Endothelial cell of umbilical vein (primary cell): ENCODE measurements around the gene HSD3B7. TPM values are rescaled to one million over a fixed set of nuclear protein-coding genes. Genes with fewer than 3 reads are reported as not detected.
A peak's percentile ranks its signal among the peaks of the same experiment; 100 is the strongest.

Experiments used
- BruUV-seq: library from RNA; stranded (reverse); fragments of 400-500 nt; replicated peaks from 2 replicates; lab custom pipeline; 2021; lab: Mats Ljungman, UMichigan
- CTCF ChIA-PET: fragments of 300-600, 350-600 bp; sonication (Branson Sonifier 250); formaldehyde crosslinking; loops from one replicate; lab custom pipeline; 2021; ENCODE audit warnings: antibody characterized with exemption, inconsistent platforms; lab: Charles Lee
- POLR2A ChIA-PET: fragments of 300-600, 350-600 bp; sonication (Branson Sonifier 250); formaldehyde crosslinking; loops from one replicate; lab custom pipeline; 2021; ENCODE audit warnings: antibody characterized with exemption, inconsistent platforms; lab: Charles Lee
- DNase-seq: peaks from one replicate; pipeline ENCODE4 v3.0.0-alpha.2; 2011; ENCODE audit warnings: low read depth, low spot score
- FAIRE-seq: peaks from 2 replicates; lab custom pipeline; 2011; peaks lifted over from hg19 to GRCh38; lab: Jason Lieb, UNC
- H2AFZ ChIP-seq: 2 replicates; pipeline ENCODE4 v1.6.0; 2012; ENCODE audit warnings: low read depth, low read length, control low read depth, inconsistent platforms
- H3K27ac ChIP-seq: 2 replicates; pipeline ENCODE4 v1.5.1; 2011; ENCODE audit warnings: low read depth, mild to moderate bottlenecking, control low read depth, low read length, moderate library complexity; ENCODE audit not compliant: insufficient read depth
- H3K27me3 ChIP-seq, 2 experiments: 2 replicates each; pipeline versions ENCODE4 v1.6.0 to v1.6.1; 2011; ENCODE audit warnings: low read length in 2 of 2, mixed read lengths in 1 of 2; ENCODE audit not compliant: control insufficient read depth in 2 of 2, insufficient read depth in 2 of 2
- H3K36me3 ChIP-seq, 2 experiments: 2 replicates in 1 of 2; 3 replicates in 1 of 2; pipeline ENCODE4 v1.5.1; 2011; ENCODE audit warnings: low read length in 2 of 2, mild to moderate bottlenecking in 1 of 2, moderate library complexity in 1 of 2; ENCODE audit not compliant: control insufficient read depth in 2 of 2, insufficient read depth in 2 of 2; ENCODE audit errors: extremely low read depth in 1 of 2
- H3K4me1 ChIP-seq: 3 replicates; pipeline ENCODE4 v1.5.1; 2011; ENCODE audit warnings: mild to moderate bottlenecking, low read length; ENCODE audit not compliant: control insufficient read depth, insufficient read depth; ENCODE audit errors: extremely low read depth
- H3K4me2 ChIP-seq: 2 replicates; pipeline ENCODE4 v1.6.1; 2011; ENCODE audit warnings: low read length, control low read depth, mixed read lengths; ENCODE audit not compliant: insufficient read depth
- H3K4me3 ChIP-seq, 3 experiments: fragments of 200-600 bp in 1 of 3; sonication (generic), shearing (Covaris generic) in 1 of 3; replicated peaks in 1 of 3; 2 replicates each; pipeline ENCODE4 v1.5.1; 2011 to 2016; ENCODE audit warnings: control low read depth in 3 of 3, low read length in 3 of 3, mild to moderate bottlenecking in 2 of 3, inconsistent platforms in 1 of 3, low read depth in 1 of 3, moderate library complexity in 1 of 3; ENCODE audit not compliant: insufficient read depth in 1 of 3
- H3K79me2 ChIP-seq: 2 replicates; pipeline ENCODE4 v1.6.0; 2012; ENCODE audit warnings: low read length, inconsistent platforms; ENCODE audit not compliant: control insufficient read depth, insufficient read depth
- H3K9ac ChIP-seq: replicated peaks from 2 replicates; pipeline ENCODE3; 2011; ENCODE audit warnings: low read length, control low read depth; ENCODE audit not compliant: insufficient read depth; ENCODE audit errors: extremely low read depth
- H3K9me1 ChIP-seq: replicated peaks from 3 replicates; pipeline ENCODE4 v1.6.0; 2011; ENCODE audit warnings: mild to moderate bottlenecking, low read length; ENCODE audit not compliant: control insufficient read depth, insufficient read depth; ENCODE audit errors: extremely low read depth
- H3K9me3 ChIP-seq: replicated peaks from 2 replicates; pipeline ENCODE4 v1.5.1; 2012; ENCODE audit warnings: low read length, inconsistent platforms; ENCODE audit not compliant: control insufficient read depth, insufficient read depth
- H4K20me1 ChIP-seq: replicated peaks from 2 replicates; pipeline ENCODE3; 2011; ENCODE audit warnings: mild to moderate bottlenecking, low read length; ENCODE audit not compliant: control insufficient read depth, insufficient read depth; ENCODE audit errors: extremely low read depth
- CTCF ChIP-seq, 2 donors: IDR thresholded peaks; 1 replicate in 1 of 2; 2 replicates in 1 of 2; pipeline ENCODE4 v1.5.1; 2011; ENCODE audit warnings: low read length in 2 of 2, mild to moderate bottlenecking in 2 of 2, moderate library complexity in 2 of 2, control low read depth in 1 of 2, inconsistent platforms in 1 of 2, low read depth in 1 of 2; ENCODE audit not compliant: insufficient read depth in 1 of 2; ENCODE audit errors: extremely low read depth in 1 of 2
- EZH2 ChIP-seq: IDR thresholded peaks from 2 replicates; pipeline ENCODE4 v1.6.1; 2012; ENCODE audit warnings: borderline replicate concordance, low read depth, mild to moderate bottlenecking, moderate library complexity, low read length, inconsistent platforms; ENCODE audit not compliant: severe bottlenecking
- FOS ChIP-seq: IDR thresholded peaks from 2 replicates; pipeline ENCODE4 v1.6.1; 2011; ENCODE audit warnings: mild to moderate bottlenecking, low read length, moderate library complexity, borderline replicate concordance; ENCODE audit not compliant: insufficient read depth
- GATA2 ChIP-seq: IDR thresholded peaks from 2 replicates; pipeline ENCODE4 v1.7.0; 2011; ENCODE audit warnings: low read depth, mild to moderate bottlenecking, moderate library complexity, mixed read lengths, low read length; ENCODE audit not compliant: insufficient read length, insufficient read depth
- JUN ChIP-seq: IDR thresholded peaks from 2 replicates; pipeline ENCODE4 v1.6.1; 2011; ENCODE audit warnings: borderline replicate concordance, low read depth; ENCODE audit not compliant: insufficient read length, insufficient read depth
- MAX ChIP-seq: IDR thresholded peaks from 2 replicates; pipeline ENCODE4 v1.6.1; 2011; ENCODE audit not compliant: insufficient read depth, insufficient read length
- MYC ChIP-seq: IDR thresholded peaks from one replicate; pipeline ENCODE4 v1.6.1; 2011; ENCODE audit warnings: mild to moderate bottlenecking, low read depth, low read length
- POLR2A ChIP-seq: IDR thresholded peaks from 2 replicates; pipeline ENCODE4 v1.6.1; 2012; ENCODE audit warnings: low read depth, mild to moderate bottlenecking, control low read depth, low read length
- POLR2AphosphoS5 ChIP-seq: IDR thresholded peaks from 2 replicates; pipeline ENCODE4 v1.6.1; 2012; ENCODE audit warnings: low read depth, mild to moderate bottlenecking, control low read depth, low read length, moderate library complexity; ENCODE audit not compliant: insufficient read depth
- dilution Hi-C: fragments of 300-500 bp; cut with MboI; formaldehyde crosslinking; loops from one replicate; pipeline ENCODE4 v1.15.0; 2019; ENCODE audit warnings: low sequenced_read_pairs; ENCODE audit not compliant: extremely low pct_ligation_motif_present
- intact Hi-C: fragments of 100-400 bp; cut with micrococcal nuclease; formaldehyde crosslinking; loops from one replicate; pipeline ENCODE4 v1.10.0; 2022
- polyA plus RNA-seq, 4 experiments: library from polyadenylated mRNA; depleted of rRNA in 3 of 4; stranded (reverse) in 3 of 4; unstranded in 1 of 4; fragments of >200 nt; gene quantifications; 2 replicates each; pipeline versions ENCODE4 v1.2.1 to v1.2.3, GENCODE V29; 2011 to 2012; ENCODE audit warnings: missing spikeins in 1 of 4
- total RNA-seq: library from RNA; stranded (reverse); gene quantifications from 2 replicates; pipeline ENCODE4 v1.2.3, GENCODE V29; 2021

The HSD3B7 gene
- total and polyA plus RNA-seq, 2 donors (not counting 3 experiments of a cell fraction or from before 2014, with no cell fraction given): 3.5 to 4.8 TPM

DNA sequence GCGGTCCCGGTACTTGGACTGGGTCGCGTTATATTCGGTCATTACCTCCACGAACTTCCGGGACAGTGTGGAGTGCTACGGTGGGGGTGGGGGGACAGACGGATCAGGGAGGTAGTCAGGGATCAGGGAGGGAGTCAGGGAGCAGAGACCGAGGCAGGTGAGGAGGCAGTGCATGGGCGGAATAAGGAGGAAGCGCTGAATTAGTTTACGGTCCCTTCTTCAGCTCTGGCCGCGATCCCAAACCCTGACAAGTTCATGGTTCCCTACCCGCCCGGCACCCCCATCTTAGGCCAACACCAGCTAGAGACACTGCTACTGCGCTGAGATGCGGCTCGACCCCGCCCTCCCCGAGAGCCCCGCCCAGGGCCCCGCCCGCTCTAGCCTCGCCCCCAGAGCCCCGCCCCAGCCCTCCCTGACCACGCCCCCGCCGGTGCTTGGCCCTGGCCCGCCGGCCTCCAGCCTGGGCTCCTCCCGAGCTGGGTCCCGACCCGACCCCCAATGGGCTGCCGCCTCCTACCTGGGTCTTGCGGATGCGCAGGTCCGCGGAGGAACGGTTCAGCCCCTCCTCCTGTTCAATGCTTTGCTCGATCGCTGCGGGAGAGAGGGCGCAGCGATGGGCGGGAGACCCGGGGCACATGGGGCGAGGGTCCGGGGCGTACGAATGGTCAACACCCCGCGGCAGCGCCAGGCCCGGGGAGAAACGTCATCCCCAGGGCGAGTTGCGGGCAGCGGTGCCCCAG lies 12.1 kb downstream of the HSD3B7 start:
- TF ChIP-seq POLR2AphosphoS5: peak; percentile 52
- TF ChIP-seq JUN: no peak
- no peaks in the 10 kb centered on the region for H3K79me2 ChIP-seq
- DNase-seq: peak; percentile 37
- H3K9me3 ChIP-seq: no peaks in the 10 kb centered on the region
- intact Hi-C loops (loop anchor here (2.0 kb wide), 1 partner anchor 78 kb away; the partner anchor contains the start of genes ZNF646 and ZNF668), dilution Hi-C loops (no loop called here)
- H3K4me3 ChIP-seq: peak overlapping the region; percentile 32 to 50 (median 41)
- no peaks in the 10 kb centered on the region for H4K20me1 ChIP-seq
- peak overlapping the region; percentile 86 for H2AFZ ChIP-seq
- POLR2A ChIA-PET: interaction anchor here (0.7 kb wide), 1 partner anchor 160 kb away, joined by 4 read pairs; no protein-coding TSS in a partner anchor
- no peaks in the 10 kb centered on the region for H3K27me3 ChIP-seq
- peak; percentile 49 for FAIRE-seq
- BruUV-seq: no TSS peak
- H3K36me3 ChIP-seq: no peaks in the 10 kb centered on the region
- no peaks in the 10 kb centered on the region for H3K4me1 ChIP-seq
- H3K9me1 ChIP-seq: no peaks in the 10 kb centered on the region
- CTCF ChIA-PET: interaction anchor here (1.5 to 1.6 kb wide), 2 partner anchors 11 to 12 kb away, joined by 3 to 5 read pairs; no protein-coding TSS in a partner anchor
- no peak overlapping the region for H3K27ac ChIP-seq
- H3K4me2 ChIP-seq: peak overlapping the region; percentile 64
- peak overlapping the region; percentile 7 for H3K9ac ChIP-seq

GRCh38 chr16:30997725-30998711 lies 13.0 kb downstream of the HSD3B7 start:
- BruUV-seq: no TSS peak
- Histone ChIP-seq H3K9me1 (no peaks in the 10 kb centered on the region), H4K20me1 (no peaks in the 10 kb centered on the region), H3K36me3 (no peaks in the 10 kb centered on the region), H3K4me3 (peak overlapping the region; percentile 7 to 50 (median 24)), H2AFZ (peak overlapping the region; percentile 86), H3K4me1 (no peaks in the 10 kb centered on the region), H3K27me3 (no peaks in the 10 kb centered on the region), H3K4me2 (peak overlapping the region; percentile 44), H3K9ac (no peak overlapping the region), H3K9me3 (no peaks in the 10 kb centered on the region), H3K79me2 (no peaks in the 10 kb centered on the region), H3K27ac (no peak overlapping the region)
- DNase-seq: no peak
- dilution Hi-C loops: no loop called here
- ChIA-PET CTCF (interaction anchor here (1.3 to 1.8 kb wide), 5 partner anchors 12 to 103 kb away, joined by 3 to 9 read pairs (median 4); no protein-coding TSS in a partner anchor), POLR2A (interaction anchor here (0.6 to 0.7 kb wide), 2 partner anchors 94 to 159 kb away, joined by 3 to 4 read pairs; no protein-coding TSS in a partner anchor)
- no peak for TF ChIP-seq MYC
- TF ChIP-seq POLR2A: no peak
- no peak for TF ChIP-seq POLR2AphosphoS5
- no peak for TF ChIP-seq GATA2
- no peak for TF ChIP-seq FOS
- TF ChIP-seq EZH2: no peak
- no peak for TF ChIP-seq MAX
- TF ChIP-seq JUN: no peak
- no peak for TF ChIP-seq CTCF (IDR thresholded peaks at IDR 0.05; ENCODE audit: extremely low read depth in 1 of 2, insufficient read depth in 1 of 2, low read depth in 1 of 2, low read length in 2 of 2)
- intact Hi-C loops: loop anchor here (2.0 kb wide), 1 partner anchor 77 kb away; the partner anchor contains the start of genes ZNF646 and ZNF668
- FAIRE-seq: no peak
